GM10266 (cell line): ENCODE data around the gene SLC7A10.

Source experiments
- DNase-seq: peaks from one replicate; pipeline ENCODE4 v3.0.0; 2012; ENCODE audit errors: extremely low spot score
- TF ChIP-seq, protein P1 (sequence below): IDR thresholded peaks from 2 replicates; pipeline ENCODE4 v1.5.1; 2012; ENCODE audit warnings: mild to moderate bottlenecking, low read depth; ENCODE audit not compliant: control insufficient read depth, insufficient read depth; ENCODE audit errors: missing control alignments

Gene SLC7A10

DNA sequence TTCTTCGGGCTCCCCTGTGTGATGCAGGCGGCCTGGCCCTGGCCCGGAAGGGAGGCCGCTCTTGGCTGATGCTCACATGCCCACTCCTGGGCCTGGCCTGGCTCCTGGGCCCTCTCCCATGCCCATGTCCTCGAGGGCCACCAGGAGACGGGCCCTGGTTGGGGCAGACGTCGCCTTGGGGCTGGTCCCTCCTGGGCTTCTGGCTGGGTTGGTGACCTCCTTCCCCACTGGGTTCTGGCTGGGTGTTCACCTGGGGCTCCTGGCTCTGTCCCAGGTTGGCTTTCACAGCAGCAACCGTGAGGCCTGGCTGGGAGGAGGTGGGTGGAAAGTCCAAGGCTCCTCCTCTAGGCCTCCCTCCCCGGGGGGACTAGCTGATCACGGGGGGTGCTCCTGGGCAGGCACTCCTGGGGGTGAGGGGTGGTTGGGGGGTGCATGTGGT, 15.5 kb upstream of the SLC7A10 start:
- DNase-seq = no peak
- TF ChIP-seq, protein P1, sequence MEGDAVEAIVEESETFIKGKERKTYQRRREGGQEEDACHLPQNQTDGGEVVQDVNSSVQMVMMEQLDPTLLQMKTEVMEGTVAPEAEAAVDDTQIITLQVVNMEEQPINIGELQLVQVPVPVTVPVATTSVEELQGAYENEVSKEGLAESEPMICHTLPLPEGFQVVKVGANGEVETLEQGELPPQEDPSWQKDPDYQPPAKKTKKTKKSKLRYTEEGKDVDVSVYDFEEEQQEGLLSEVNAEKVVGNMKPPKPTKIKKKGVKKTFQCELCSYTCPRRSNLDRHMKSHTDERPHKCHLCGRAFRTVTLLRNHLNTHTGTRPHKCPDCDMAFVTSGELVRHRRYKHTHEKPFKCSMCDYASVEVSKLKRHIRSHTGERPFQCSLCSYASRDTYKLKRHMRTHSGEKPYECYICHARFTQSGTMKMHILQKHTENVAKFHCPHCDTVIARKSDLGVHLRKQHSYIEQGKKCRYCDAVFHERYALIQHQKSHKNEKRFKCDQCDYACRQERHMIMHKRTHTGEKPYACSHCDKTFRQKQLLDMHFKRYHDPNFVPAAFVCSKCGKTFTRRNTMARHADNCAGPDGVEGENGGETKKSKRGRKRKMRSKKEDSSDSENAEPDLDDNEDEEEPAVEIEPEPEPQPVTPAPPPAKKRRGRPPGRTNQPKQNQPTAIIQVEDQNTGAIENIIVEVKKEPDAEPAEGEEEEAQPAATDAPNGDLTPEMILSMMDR = no peak

DNA sequence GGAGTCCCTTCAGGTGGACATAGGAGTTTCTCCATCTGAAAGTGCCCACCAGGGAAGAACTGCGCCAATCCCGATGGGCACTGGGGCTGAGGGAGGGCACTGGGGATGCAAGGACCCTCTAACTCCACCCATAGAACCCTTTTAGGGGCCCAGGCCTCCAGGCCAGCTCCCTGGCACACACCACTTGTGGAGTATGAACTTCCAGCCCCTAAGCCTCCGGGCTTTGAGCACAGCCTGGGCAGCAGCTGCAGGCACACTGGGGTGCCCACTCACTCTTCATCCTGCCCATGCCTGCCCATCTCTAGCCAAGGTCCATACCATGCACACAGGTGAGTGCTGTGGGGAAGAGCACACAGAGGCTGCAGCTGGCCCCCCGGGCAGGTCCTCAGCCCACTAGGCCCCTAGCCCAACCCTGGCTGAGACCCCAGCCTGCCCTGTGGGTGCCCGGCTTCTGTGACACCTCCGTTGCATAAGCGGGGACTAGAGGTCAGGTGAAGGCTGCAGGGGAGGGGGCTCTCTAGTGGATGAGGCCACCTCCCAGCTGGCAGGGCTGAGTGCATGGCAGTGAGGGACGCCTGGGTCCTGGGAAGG, 14.6 kb upstream of the SLC7A10 start:
- DNase-seq = no peak
- TF ChIP-seq, protein P1 = no peak

- TF ChIP-seq, protein P1 = no peak
Measured at GRCh38 chr19:33239223-33239975, 13.7 kb upstream of the SLC7A10 start.

DNA sequence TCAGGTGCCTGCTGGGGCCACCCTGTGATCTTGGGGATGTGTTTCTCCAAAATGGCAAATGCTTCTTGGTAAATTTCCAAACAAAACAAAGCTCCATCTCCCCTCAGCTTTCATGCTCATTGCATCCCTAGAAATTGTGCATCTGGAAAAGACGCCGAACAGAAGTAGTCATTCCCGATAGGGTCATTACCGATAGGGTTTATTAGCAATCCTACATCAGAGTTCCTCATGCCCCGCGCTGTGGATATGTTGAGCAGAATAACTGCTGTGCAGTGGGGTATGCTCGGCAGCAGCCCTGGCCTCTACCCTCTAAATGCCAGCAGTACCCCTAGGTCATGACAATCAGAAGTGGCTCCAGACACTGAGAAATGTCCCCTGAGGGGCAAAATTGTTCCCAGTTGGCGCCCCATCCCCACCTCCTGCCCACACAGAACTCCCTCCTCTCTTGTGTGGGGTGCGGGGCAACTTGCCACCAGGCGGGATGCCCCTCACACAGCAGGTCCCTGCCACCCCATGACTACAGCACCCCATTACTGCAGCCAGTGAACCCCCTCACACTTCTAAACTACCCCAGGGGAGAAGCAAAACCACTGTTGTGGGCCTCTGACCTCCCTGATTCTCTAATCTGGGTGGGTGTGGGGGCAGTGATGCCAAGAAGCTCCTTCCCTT, 13.0 kb upstream of the SLC7A10 start:
- TF ChIP-seq, protein P1 = no peak

More at GRCh38 chr19:33239223-33239975, 13.7 kb upstream of the SLC7A10 start:
- no peak for DNase-seq

GRCh38 chr19:33236696-33237390, 11.2 kb upstream of the SLC7A10 start:
- TF ChIP-seq, protein P1 = no peak
- no peak for DNase-seq

More for the DNA sequence above, 13.0 kb upstream of the SLC7A10 start:
- no peak for DNase-seq

GRCh38 chr19:33235996-33236350, 10.3 kb upstream of the SLC7A10 start:
- TF ChIP-seq, protein P1 = no peak

More at GRCh38 chr19:33235996-33236350, 10.3 kb upstream of the SLC7A10 start:
- DNase-seq = no peak
